A549 (cell line): ENCODE results near the gene STIM1. TPM values are rescaled to one million over a fixed set of nuclear protein-coding genes. Genes with fewer than 3 reads are reported as not detected.
A peak's percentile ranks its signal among the peaks of the same experiment; 100 is the strongest.

ENCODE experiments used
- ATAC-seq, 2 experiments: fragments of 200-7000 bp in 1 of 2; fragments of >200 bp in 1 of 2; cut with Nextera tagmentation in 1 of 2; cut with Tn5 transposase in 1 of 2; 3 replicates each; pipeline versions ENCODE4 v1.8.0 to v1.9.1; 2018 to 2020; ENCODE audit warnings: mild to moderate bottlenecking in 1 of 2, moderate library complexity in 1 of 2
- CTCF ChIA-PET: fragments of 300-600 bp; sonication (Branson Sonifier 250); formaldehyde crosslinking; extraction: SDS; loops from one replicate; lab custom pipeline; 2021; ENCODE audit warnings: antibody characterized with exemption, inconsistent platforms; lab: Yijun Ruan, JAX
- POLR2A ChIA-PET: fragments of 350-600 bp; formaldehyde crosslinking; extraction: SDS; loops from one replicate; lab custom pipeline; 2021; ENCODE audit warnings: antibody characterized with exemption, inconsistent platforms; lab: Yijun Ruan, JAX
- DNase-seq, 2 experiments: peaks; one replicate each; pipeline versions ENCODE4 v3.0.0 to v3.0.0-alpha.2; 2011 to 2016; ENCODE audit warnings: low read depth in 1 of 2, low spot score in 1 of 2
- FAIRE-seq: peaks from 2 replicates; lab custom pipeline; 2011; peaks lifted over from hg19 to GRCh38; lab: Jason Lieb, UNC
- H3K27ac ChIP-seq, 2 experiments: fragments of >200 bp; sonication (Bioruptor Twin); formaldehyde crosslinking; 3 replicates each; pipeline ENCODE4 v1.5.1; 2016 to 2017
- H3K4me1 ChIP-seq: fragments of >200 bp; sonication (Bioruptor Twin); formaldehyde crosslinking; 3 replicates; pipeline ENCODE4 v1.6.1; 2016
- H3K4me2 ChIP-seq: fragments of >200 bp; sonication (Bioruptor Twin); formaldehyde crosslinking; 3 replicates; pipeline ENCODE4 v1.6.1; 2016
- H3K4me3 ChIP-seq: fragments of >200 bp; sonication (Bioruptor Twin); formaldehyde crosslinking; 3 replicates; pipeline ENCODE4 v1.5.1; 2016
- H3K9me3 ChIP-seq: fragments of >200 bp; sonication (Bioruptor Twin); formaldehyde crosslinking; 3 replicates; pipeline ENCODE4 v1.6.1; 2016
- BHLHE40 ChIP-seq: IDR thresholded peaks from 2 replicates; pipeline ENCODE4 v1.6.1; 2012; ENCODE audit warnings: low read depth, low read length, inconsistent platforms
- CBX8 ChIP-seq: fragments of 200-600 bp; sonication (generic); IDR thresholded peaks from 2 replicates; pipeline ENCODE4 v1.6.1; 2016
- CEBPB ChIP-seq, 2 experiments: fragments of >200 bp in 1 of 2; sonication (Bioruptor Twin) in 1 of 2; formaldehyde crosslinking in 1 of 2; IDR thresholded peaks; 2 replicates each; pipeline ENCODE4 v1.6.1; 2012 to 2016
- CHD2 ChIP-seq: fragments of 150-350 bp; IDR thresholded peaks from 2 replicates; pipeline ENCODE4 v1.6.1; 2014; ENCODE audit warnings: low read length; ENCODE audit not compliant: partially characterized antibody
- CHD4 ChIP-seq: fragments of 200-600 bp; sonication (generic); IDR thresholded peaks from 2 replicates; pipeline ENCODE4 v1.6.1; 2016; ENCODE audit warnings: antibody characterized with exemption, mild to moderate bottlenecking, borderline replicate concordance
- E2F6 ChIP-seq: IDR thresholded peaks from 2 replicates; pipeline ENCODE4 v1.6.1; 2012; ENCODE audit warnings: low read depth, borderline replicate concordance
- EHMT2 ChIP-seq: fragments of 200-600 bp; sonication (generic); IDR thresholded peaks from 2 replicates; pipeline ENCODE4 v1.6.1; 2016; ENCODE audit warnings: antibody characterized with exemption, low read depth, mild to moderate bottlenecking, moderate library complexity
- ESRRA ChIP-seq: fragments of 150-350 bp; IDR thresholded peaks from 2 replicates; pipeline ENCODE4 v1.6.1; 2014; ENCODE audit warnings: mild to moderate bottlenecking, low read length, borderline replicate concordance
- FOSL2 ChIP-seq, 2 experiments: fragments of 450-650 bp in 1 of 2; fragments of >200 bp in 1 of 2; sonication (Bioruptor Twin) in 1 of 2; formaldehyde crosslinking; IDR thresholded peaks; 2 replicates each; pipeline versions ENCODE4 v1.5.0 to v1.6.1; 2016 to 2020; ENCODE audit warnings: mild to moderate bottlenecking in 1 of 2, moderate library complexity in 1 of 2
- GATA3 ChIP-seq: IDR thresholded peaks from 2 replicates; pipeline ENCODE4 v1.6.1; 2012; ENCODE audit warnings: borderline replicate concordance
- HEYL ChIP-seq: fragments of 250-450 bp; sonication (Bioruptor Pico); IDR thresholded peaks from 2 replicates; pipeline ENCODE4 v1.8.0; 2021; ENCODE audit warnings: mild to moderate bottlenecking, moderate library complexity
- JUNB ChIP-seq: fragments of >200 bp; sonication (Bioruptor Twin); formaldehyde crosslinking; IDR thresholded peaks from 2 replicates; pipeline ENCODE4 v1.6.1; 2016
- KDM1A ChIP-seq: fragments of 200-600 bp; sonication (generic); IDR thresholded peaks from 2 replicates; pipeline ENCODE4 v1.6.1; 2016; ENCODE audit warnings: low read depth, mild to moderate bottlenecking
- KDM5A ChIP-seq: fragments of 200-600 bp; sonication (generic); IDR thresholded peaks from 2 replicates; pipeline ENCODE4 v1.6.1; 2016; ENCODE audit warnings: antibody characterized with exemption, mild to moderate bottlenecking
- MYC ChIP-seq: IDR thresholded peaks from 2 replicates; pipeline ENCODE4 v1.6.1; 2012; ENCODE audit warnings: mild to moderate bottlenecking, inconsistent platforms, low read length, improper control_type of control experiment, borderline replicate concordance
- POLR2A ChIP-seq: IDR thresholded peaks from 2 replicates; pipeline ENCODE4 v1.6.1; 2012; ENCODE audit warnings: mild to moderate bottlenecking, low read length
- RAD21 ChIP-seq, 2 experiments: fragments of >200 bp in 1 of 2; sonication (Bioruptor Twin) in 1 of 2; formaldehyde crosslinking in 1 of 2; IDR thresholded peaks in 1 of 2; conservative IDR thresholded peaks in 1 of 2; 2 replicates in 1 of 2; 3 replicates in 1 of 2; pipeline ENCODE4 v1.6.1; 2012 to 2018; ENCODE audit warnings: inconsistent platforms in 1 of 2
- RCOR1 ChIP-seq: fragments of 150-350 bp; IDR thresholded peaks from 2 replicates; pipeline ENCODE4 v1.6.1; 2014; ENCODE audit warnings: antibody characterized with exemption, low read length, low read depth
- REST ChIP-seq: fragments of 200-600 bp; sonication (generic); IDR thresholded peaks from 2 replicates; pipeline ENCODE4 v1.6.1; 2016; ENCODE audit warnings: antibody characterized with exemption, mild to moderate bottlenecking, moderate library complexity
- RNF2 ChIP-seq: fragments of 200-600 bp; sonication (generic); IDR thresholded peaks from 2 replicates; pipeline ENCODE4 v1.6.1; 2016; ENCODE audit warnings: low read depth, mild to moderate bottlenecking, antibody characterized with exemption, moderate library complexity, borderline replicate concordance
- SMC3 ChIP-seq: fragments of >200 bp; sonication (Bioruptor Twin); formaldehyde crosslinking; IDR thresholded peaks from 3 replicates; pipeline ENCODE4 v1.6.1; 2018; ENCODE audit warnings: inconsistent platforms
- ZFP36 ChIP-seq: fragments of 450-650 bp; IDR thresholded peaks from 2 replicates; pipeline ENCODE4 v1.6.1; 2014; ENCODE audit warnings: borderline replicate concordance; ENCODE audit not compliant: partially characterized antibody
- ZSCAN20 ChIP-seq: fragments of 250-450 bp; sonication (Bioruptor Pico); IDR thresholded peaks from 2 replicates; pipeline ENCODE4 v1.8.0; 2022; ENCODE audit warnings: mild to moderate bottlenecking, moderate library complexity
- WGBS: methylation state at CpG from one replicate; pipeline ENCODE4 v1.1.6; 2017; ENCODE audit errors: missing lambda C conversion rate; 5-methylcytosine and 5-hydroxymethylcytosine counted together
- polyA plus RNA-seq, 4 experiments: library from polyadenylated mRNA; depleted of rRNA in 3 of 4; stranded (reverse); fragments of >200 nt; fragmentation: RNase III in 1 of 4; extraction: RNeasy Plus Mini Kit Qiagen cat#74134 plus additional on column Dnase treatment in 1 of 4; gene quantifications; 2 replicates in 3 of 4; 3 replicates in 1 of 4; pipeline ENCODE4 v1.2.3, GENCODE V29; 2011 to 2017
- TF ChIP-seq, protein P1 (sequence below): fragments of >200 bp; sonication (Bioruptor Twin); formaldehyde crosslinking; IDR thresholded peaks from 2 replicates; pipeline ENCODE4 v1.6.1; 2016
- TF ChIP-seq, protein P2 (sequence below): fragments of 450-650 bp; IDR thresholded peaks from 2 replicates; pipeline ENCODE4 v1.6.1; 2014; ENCODE audit warnings: antibody characterized with exemption
- TF ChIP-seq, protein P3 (sequence below): IDR thresholded peaks from 2 replicates; pipeline ENCODE4 v1.6.1; 2012
- TF ChIP-seq, protein P4 (sequence below): IDR thresholded peaks from 2 replicates; pipeline ENCODE4 v1.6.1; 2012
- TF ChIP-seq, protein P5 (sequence below): fragments of 250-450 bp; sonication (Bioruptor Pico); IDR thresholded peaks from 2 replicates; pipeline ENCODE4 v1.5.0; 2020; ENCODE audit warnings: low read depth, mild to moderate bottlenecking, moderate library complexity

Gene STIM1
- polyA plus RNA-seq, 2 of the 4 experiments (the other 2 are of a cell fraction) = 35.2 to 38.7 TPM

- Histone ChIP-seq H3K4me1 (peaks cover 39% of the 10 kb centered on the region), H3K4me3 (no peak overlapping the region; the same call in 2 of the 3 replicates), H3K27ac (peak overlapping the region; percentile 68 to 83), H3K9me3 (no peaks in the 10 kb centered on the region), H3K4me2 (peak overlapping the region; percentile 92)
- POLR2A ChIA-PET = interaction anchor here (1.1 kb wide), 1 partner anchor 24 kb away, joined by 4 read pairs; the partner anchor contains the start of gene STIM1
- ATAC-seq (peak; percentile 14 to 40; a peak in 1 of 6 replicates), DNase-seq (no peak), FAIRE-seq (no peak)
- WGBS = 50% methylated on average over 3 of the region's 4 CpGs
- CTCF ChIA-PET = interaction anchor here (1.8 to 2.8 kb wide), 2 partner anchors 11 to 25 kb away, joined by 5 to 18 read pairs; partner anchors contain the start of gene STIM1
- TF ChIP-seq RCOR1 = no peak
- TF ChIP-seq, protein P1, sequence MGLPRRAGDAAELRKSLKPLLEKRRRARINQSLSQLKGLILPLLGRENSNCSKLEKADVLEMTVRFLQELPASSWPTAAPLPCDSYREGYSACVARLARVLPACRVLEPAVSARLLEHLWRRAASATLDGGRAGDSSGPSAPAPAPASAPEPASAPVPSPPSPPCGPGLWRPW = no peak
- no peak for TF ChIP-seq JUNB
- TF ChIP-seq KDM1A = no peak
- TF ChIP-seq POLR2A = no peak
- TF ChIP-seq ZFP36 = no peak
- TF ChIP-seq, protein P2, sequence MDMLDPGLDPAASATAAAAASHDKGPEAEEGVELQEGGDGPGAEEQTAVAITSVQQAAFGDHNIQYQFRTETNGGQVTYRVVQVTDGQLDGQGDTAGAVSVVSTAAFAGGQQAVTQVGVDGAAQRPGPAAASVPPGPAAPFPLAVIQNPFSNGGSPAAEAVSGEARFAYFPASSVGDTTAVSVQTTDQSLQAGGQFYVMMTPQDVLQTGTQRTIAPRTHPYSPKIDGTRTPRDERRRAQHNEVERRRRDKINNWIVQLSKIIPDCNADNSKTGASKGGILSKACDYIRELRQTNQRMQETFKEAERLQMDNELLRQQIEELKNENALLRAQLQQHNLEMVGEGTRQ = no peak
- no peak for TF ChIP-seq ESRRA
- no peak for TF ChIP-seq KDM5A
- TF ChIP-seq RAD21 (conservative IDR thresholded peaks at IDR 0.05 in 1 of 2, IDR thresholded peaks at IDR 0.05 in 1 of 2) = no peak
- no peak for TF ChIP-seq CBX8
- no peak for TF ChIP-seq FOSL2 (IDR thresholded peaks at IDR 0.05)
- no peak for TF ChIP-seq FOSL2 (CRISPR knock-in tag; IDR thresholded peaks at IDR 0.05)
- no peak for TF ChIP-seq EHMT2
- TF ChIP-seq GATA3 = no peak
- TF ChIP-seq, protein P3, sequence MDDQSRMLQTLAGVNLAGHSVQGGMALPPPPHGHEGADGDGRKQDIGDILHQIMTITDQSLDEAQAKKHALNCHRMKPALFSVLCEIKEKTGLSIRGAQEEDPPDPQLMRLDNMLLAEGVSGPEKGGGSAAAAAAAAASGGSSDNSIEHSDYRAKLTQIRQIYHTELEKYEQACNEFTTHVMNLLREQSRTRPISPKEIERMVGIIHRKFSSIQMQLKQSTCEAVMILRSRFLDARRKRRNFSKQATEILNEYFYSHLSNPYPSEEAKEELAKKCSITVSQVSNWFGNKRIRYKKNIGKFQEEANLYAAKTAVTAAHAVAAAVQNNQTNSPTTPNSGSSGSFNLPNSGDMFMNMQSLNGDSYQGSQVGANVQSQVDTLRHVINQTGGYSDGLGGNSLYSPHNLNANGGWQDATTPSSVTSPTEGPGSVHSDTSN = no peak
- TF ChIP-seq, protein P4, sequence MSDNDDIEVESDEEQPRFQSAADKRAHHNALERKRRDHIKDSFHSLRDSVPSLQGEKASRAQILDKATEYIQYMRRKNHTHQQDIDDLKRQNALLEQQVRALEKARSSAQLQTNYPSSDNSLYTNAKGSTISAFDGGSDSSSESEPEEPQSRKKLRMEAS = no peak
- no peak for TF ChIP-seq BHLHE40
- no peak for TF ChIP-seq RNF2
Observed at GRCh38 chr11:3879216-3879966, 23.9 kb downstream of the STIM1 start.

DNA sequence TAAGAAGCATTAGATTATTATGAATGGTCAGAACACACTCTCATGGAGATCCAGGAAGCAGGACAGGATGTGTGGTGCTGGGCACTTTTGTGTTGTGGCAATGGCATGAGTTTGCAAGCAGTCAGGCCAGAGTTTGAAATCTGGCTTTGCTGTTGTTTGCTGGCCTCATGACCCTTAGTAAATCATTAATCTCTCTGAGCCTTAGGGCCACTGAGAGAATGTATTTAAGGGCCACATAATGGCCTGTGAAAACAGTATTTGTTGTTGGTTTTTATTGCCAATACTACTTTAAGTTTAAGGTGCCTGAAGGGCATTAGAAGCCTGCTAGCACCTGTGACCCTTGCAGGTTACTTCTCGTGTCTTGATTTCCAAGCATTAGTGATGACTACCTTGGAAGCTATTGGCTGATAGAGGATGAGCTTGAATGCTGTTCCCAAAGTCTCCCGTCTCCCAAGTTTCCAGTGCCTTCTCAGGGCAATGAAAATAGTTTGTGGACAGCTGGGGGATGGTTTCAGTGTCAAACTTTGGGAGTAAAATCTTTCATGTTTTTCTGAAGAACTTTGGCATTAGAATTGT, 24.6 kb downstream of the STIM1 start:
- Histone ChIP-seq H3K4me3 (peak overlapping the region; percentile 11; the same call in 1 of the 3 replicates), H3K9me3 (no peaks in the 10 kb centered on the region), H3K27ac (peak overlapping the region; percentile 68 to 83), H3K4me1 (peaks cover 39% of the 10 kb centered on the region), H3K4me2 (peak overlapping the region; percentile 92)
- ATAC-seq (peak; percentile 48 to 80; a peak in 5 of 6 replicates), FAIRE-seq (no peak), DNase-seq (peak in 1 of 2 experiments; percentile 57)
- ChIA-PET CTCF (interaction anchor here (0.9 to 1.8 kb wide), 3 partner anchors 10 to 193 kb away, joined by 5 to 8 read pairs (median 5); partner anchors contain the start of gene STIM1), POLR2A (no interaction called here)
- 3% methylated on average over 2 of the region's 2 CpGs for WGBS
- TF ChIP-seq HEYL (no peak), MYC (no peak), CHD2 (no peak), E2F6 (no peak), REST (no peak), SMC3 (no peak), KDM1A (no peak), CHD4 (no peak), POLR2A (no peak), CEBPB (IDR thresholded peaks at IDR 0.05) (no peak), RAD21 (conservative IDR thresholded peaks at IDR 0.05 in 1 of 2, IDR thresholded peaks at IDR 0.05 in 1 of 2) (no peak), ZSCAN20 (CRISPR knock-in tag) (no peak)
- TF ChIP-seq, protein P5, sequence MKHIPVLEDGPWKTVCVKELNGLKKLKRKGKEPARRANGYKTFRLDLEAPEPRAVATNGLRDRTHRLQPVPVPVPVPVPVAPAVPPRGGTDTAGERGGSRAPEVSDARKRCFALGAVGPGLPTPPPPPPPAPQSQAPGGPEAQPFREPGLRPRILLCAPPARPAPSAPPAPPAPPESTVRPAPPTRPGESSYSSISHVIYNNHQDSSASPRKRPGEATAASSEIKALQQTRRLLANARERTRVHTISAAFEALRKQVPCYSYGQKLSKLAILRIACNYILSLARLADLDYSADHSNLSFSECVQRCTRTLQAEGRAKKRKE = no peak
- TF ChIP-seq, protein P1 = no peak
